KMS-11 (cell line): ENCODE data around the gene TOR2A.

Experiments
- H2AFZ ChIP-seq: fragments of 200-600 bp; sonication (generic); 2 replicates; pipeline ENCODE4 v1.6.1; 2016; ENCODE audit warnings: antibody characterized with exemption, mixed run types, low read depth
- H3K27ac ChIP-seq: fragments of 200-600 bp; sonication (generic); 2 replicates; pipeline ENCODE4 v1.6.1; 2016; ENCODE audit warnings: mild to moderate bottlenecking, mixed run types
- H3K27me3 ChIP-seq: fragments of 200-600 bp; sonication (generic); 2 replicates; pipeline ENCODE4 v1.6.1; 2017; ENCODE audit warnings: mild to moderate bottlenecking, low read depth, mixed run types, moderate library complexity; ENCODE audit not compliant: insufficient read depth
- H3K36me3 ChIP-seq: fragments of 200-600 bp; sonication (generic); 2 replicates; pipeline ENCODE4 v1.6.1; 2017; ENCODE audit warnings: mild to moderate bottlenecking, mixed run types; ENCODE audit not compliant: insufficient read depth
- H3K4me1 ChIP-seq: fragments of 200-600 bp; sonication (generic); 2 replicates; pipeline ENCODE4 v1.6.1; 2016; ENCODE audit warnings: mild to moderate bottlenecking, low read depth, mixed run types; ENCODE audit not compliant: poor library complexity, severe bottlenecking
- H3K4me2 ChIP-seq: fragments of 200-600 bp; sonication (generic); 2 replicates; pipeline ENCODE4 v1.7.0; 2016; ENCODE audit warnings: mild to moderate bottlenecking, mixed run types
- H3K4me3 ChIP-seq: fragments of 200-600 bp; sonication (generic); IDR thresholded peaks from 2 replicates; pipeline ENCODE4 v1.6.1; 2017; ENCODE audit warnings: low read depth, low read length, mixed read lengths; ENCODE audit not compliant: insufficient read depth
- H3K79me2 ChIP-seq: fragments of 200-600 bp; sonication (generic); 2 replicates; pipeline ENCODE4 v1.6.1; 2016; ENCODE audit warnings: low read depth, mixed run types; ENCODE audit not compliant: insufficient read depth
- H3K9ac ChIP-seq: fragments of 200-600 bp; sonication (generic); 2 replicates; pipeline ENCODE4 v1.6.1; 2016; ENCODE audit warnings: mild to moderate bottlenecking, mixed run types
- H4K20me1 ChIP-seq: fragments of 200-600 bp; sonication (generic); 2 replicates; pipeline ENCODE4 v1.6.1; 2016; ENCODE audit warnings: mild to moderate bottlenecking, mixed run types; ENCODE audit not compliant: insufficient read depth
- TF ChIP-seq, protein P1 (sequence below): fragments of 200-600 bp; sonication (generic); conservative IDR thresholded peaks from 2 replicates; pipeline ENCODE4 v1.6.1; 2017; ENCODE audit warnings: low read depth, mild to moderate bottlenecking, antibody characterized with exemption, low read length, moderate library complexity, mixed read lengths

The TOR2A gene

DNA sequence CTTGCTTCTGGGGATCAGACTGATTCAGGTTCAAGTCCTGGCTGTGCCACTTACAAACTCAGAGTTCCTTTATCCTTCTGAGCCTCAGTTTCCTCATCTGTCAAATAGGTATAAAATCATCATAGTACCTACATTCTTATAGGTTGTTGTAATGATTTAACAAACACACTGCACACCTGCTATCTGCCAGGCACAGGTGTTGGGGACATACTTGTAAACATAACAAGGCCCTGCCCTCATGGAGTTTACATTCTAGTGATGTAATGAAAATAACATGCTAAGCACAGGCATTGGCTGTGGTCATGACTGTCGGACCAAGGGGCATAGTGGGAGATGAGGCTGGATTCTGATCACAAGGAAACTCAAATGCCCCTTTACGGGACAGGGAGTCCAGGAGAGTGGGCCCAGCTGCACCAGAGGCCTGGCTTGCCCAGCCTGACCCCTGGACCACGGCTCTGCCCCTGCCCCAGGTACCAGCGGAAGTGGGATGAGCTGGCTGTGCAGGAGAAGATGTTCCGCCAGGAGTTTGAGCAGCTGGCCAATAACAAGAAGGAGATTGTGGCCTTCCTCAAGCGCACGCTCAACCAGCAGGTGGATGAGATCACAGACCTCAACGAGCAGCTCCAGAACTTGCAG is 26.0 kb downstream of the TOR2A start:
- Histone ChIP-seq H2AFZ (no peak overlapping the region), H3K27me3 (no peaks in the 10 kb centered on the region), H4K20me1 (no peaks in the 10 kb centered on the region), H3K4me2 (no peak overlapping the region), H3K4me1 (peaks cover 7% of the 10 kb centered on the region), H3K79me2 (no peaks in the 10 kb centered on the region), H3K4me3 (no peak overlapping the region), H3K9ac (no peak overlapping the region), H3K36me3 (no peaks in the 10 kb centered on the region), H3K27ac (no peak overlapping the region)
- TF ChIP-seq, protein P1, sequence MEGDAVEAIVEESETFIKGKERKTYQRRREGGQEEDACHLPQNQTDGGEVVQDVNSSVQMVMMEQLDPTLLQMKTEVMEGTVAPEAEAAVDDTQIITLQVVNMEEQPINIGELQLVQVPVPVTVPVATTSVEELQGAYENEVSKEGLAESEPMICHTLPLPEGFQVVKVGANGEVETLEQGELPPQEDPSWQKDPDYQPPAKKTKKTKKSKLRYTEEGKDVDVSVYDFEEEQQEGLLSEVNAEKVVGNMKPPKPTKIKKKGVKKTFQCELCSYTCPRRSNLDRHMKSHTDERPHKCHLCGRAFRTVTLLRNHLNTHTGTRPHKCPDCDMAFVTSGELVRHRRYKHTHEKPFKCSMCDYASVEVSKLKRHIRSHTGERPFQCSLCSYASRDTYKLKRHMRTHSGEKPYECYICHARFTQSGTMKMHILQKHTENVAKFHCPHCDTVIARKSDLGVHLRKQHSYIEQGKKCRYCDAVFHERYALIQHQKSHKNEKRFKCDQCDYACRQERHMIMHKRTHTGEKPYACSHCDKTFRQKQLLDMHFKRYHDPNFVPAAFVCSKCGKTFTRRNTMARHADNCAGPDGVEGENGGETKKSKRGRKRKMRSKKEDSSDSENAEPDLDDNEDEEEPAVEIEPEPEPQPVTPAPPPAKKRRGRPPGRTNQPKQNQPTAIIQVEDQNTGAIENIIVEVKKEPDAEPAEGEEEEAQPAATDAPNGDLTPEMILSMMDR = no peak

DNA sequence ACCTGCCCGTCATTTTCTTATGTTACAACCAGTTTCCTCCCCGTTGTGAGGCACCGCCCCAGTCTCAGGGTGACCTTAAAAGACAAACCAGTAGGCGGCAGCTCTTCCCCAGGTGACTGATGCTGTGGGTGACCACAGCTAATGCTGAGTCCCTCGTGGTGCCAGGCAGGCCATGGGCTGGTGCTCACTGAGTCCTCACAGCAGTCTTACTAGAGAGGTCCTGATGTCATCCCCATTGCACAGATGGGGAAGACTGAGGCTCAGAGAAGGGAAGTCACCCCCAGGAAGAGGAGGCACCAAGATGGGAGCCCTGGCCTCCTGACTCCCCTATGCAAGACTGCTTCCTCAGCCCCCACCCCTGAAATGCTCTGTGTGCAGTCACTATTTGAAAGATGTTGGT is 27.3 kb downstream of the TOR2A start:
- H3K9ac ChIP-seq = no peak overlapping the region
- TF ChIP-seq, protein P1 = no peak

DNA sequence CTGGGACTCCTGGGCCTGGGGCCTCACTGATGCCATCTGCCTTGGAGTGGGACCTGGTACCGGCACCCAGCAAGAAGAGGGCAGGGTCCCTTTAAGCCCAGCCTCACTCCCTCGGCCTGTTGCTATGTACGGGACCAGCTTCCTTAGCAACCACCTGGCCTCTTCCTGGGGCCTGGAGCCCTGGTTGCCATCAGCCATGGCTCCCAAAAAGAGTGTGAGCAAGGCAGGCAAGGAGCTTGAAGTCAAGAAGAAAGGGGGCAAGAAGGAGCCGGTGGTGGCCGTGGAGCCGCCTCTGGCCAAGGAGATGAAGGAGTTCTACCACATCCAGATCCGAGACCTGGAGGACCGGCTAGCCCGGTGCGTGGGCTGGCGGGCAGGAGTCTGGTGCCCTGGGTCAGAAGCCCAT is 28.3 kb downstream of the TOR2A start, which contains the start of gene CFAP157:
TSS of gene CFAP157 (plus strand) at position 153 of the 406 bp plus-strand sequence. CDS start at position 197, 44 bp downstream.
- Histone ChIP-seq H3K4me2 (no peak within 1 kb of the TSS), H4K20me1 (no peaks in the 10 kb centered on the region), H3K9ac (no peak within 1 kb of the TSS), H3K27me3 (no peaks in the 10 kb centered on the region), H3K4me3 (no peak within 1 kb of the TSS), H3K27ac (no peak within 1 kb of the TSS), H2AFZ (no peak within 1 kb of the TSS), H3K36me3 (no peaks in the 10 kb centered on the region), H3K4me1 (peaks cover 7% of the 10 kb centered on the region), H3K79me2 (no peaks in the 10 kb centered on the region)
- TF ChIP-seq, protein P1 = no peak

More for the DNA sequence above, 27.3 kb downstream of the TOR2A start:
- H3K36me3 ChIP-seq = no peaks in the 10 kb centered on the region
- no peaks in the 10 kb centered on the region for H3K27me3 ChIP-seq
- peaks cover 7% of the 10 kb centered on the region for H3K4me1 ChIP-seq
- no peak overlapping the region for H3K27ac ChIP-seq
- no peaks in the 10 kb centered on the region for H4K20me1 ChIP-seq
- no peak overlapping the region for H3K4me2 ChIP-seq
- H3K79me2 ChIP-seq = no peaks in the 10 kb centered on the region
- no peak overlapping the region for H3K4me3 ChIP-seq
- H2AFZ ChIP-seq = no peak overlapping the region

DNA sequence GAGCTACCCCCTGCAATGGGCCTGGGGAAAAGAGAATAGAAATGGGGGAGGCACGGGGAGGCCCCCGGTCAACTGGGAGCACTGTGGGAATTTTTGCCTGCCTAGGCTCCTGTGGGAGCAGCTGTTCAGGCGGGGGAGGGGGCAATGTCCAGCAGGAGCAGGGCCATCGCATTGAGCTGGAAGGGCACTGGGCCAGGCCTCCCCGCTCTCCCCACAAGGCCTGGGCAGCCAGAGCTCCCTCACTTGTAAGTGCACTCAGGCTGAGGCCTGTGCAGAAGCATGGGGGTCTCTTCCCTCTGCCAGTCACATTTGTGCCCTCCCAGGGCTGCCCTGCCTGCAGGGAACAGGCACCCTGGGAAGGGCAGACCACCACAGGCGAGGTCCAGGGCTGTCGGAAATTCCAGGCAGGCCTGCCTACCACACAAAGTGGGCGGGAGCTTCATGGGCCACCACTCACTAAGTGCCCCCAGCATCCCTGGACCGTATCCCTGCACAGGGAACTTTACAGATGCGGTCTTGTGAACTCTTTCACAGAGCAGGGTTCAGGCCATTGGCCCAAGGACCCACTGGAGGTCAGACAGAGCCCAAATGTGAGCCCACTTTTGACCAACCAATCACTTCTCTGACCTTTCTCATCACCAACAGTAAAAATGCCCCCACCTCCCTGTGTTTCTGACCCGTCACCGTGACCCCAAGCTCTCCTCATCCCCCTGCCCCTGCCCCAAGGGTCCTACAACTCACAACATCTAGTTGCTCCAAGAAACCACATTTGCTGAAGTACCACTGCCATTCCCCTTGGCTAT is 29.3 kb downstream of the TOR2A start:
- TF ChIP-seq, protein P1 = no peak
- no peaks in the 10 kb centered on the region for H3K79me2 ChIP-seq
- no peak overlapping the region for H3K27ac ChIP-seq
- H3K27me3 ChIP-seq = no peaks in the 10 kb centered on the region
- H3K4me1 ChIP-seq = peaks cover 7% of the 10 kb centered on the region
- H4K20me1 ChIP-seq = no peaks in the 10 kb centered on the region
- H2AFZ ChIP-seq = no peak overlapping the region
- no peak overlapping the region for H3K9ac ChIP-seq
- no peaks in the 10 kb centered on the region for H3K36me3 ChIP-seq
- H3K4me3 ChIP-seq = no peak overlapping the region
- H3K4me2 ChIP-seq = no peak overlapping the region
